HCT116 (cell line): Measurements from ENCODE around the gene LPCAT2. TPM values are rescaled to one million over a fixed set of nuclear protein-coding genes. Genes with fewer than 3 reads are reported as not detected.

Experiments
- ATAC-seq: fragments of 200-7000 bp; cut with Tn5 transposase; 2 replicates; pipeline ENCODE4 v1.9.1; 2020; ENCODE audit warnings: mild to moderate bottlenecking, moderate library complexity
- BruUV-seq: library from RNA; stranded (reverse); fragments of 400-500 nt; replicated peaks from 2 replicates; lab custom pipeline; 2021; lab: Mats Ljungman, UMichigan
- CTCF ChIA-PET: fragments of 300-600 bp; sonication (Branson Sonifier 250); formaldehyde crosslinking; loops from one replicate; lab custom pipeline; 2021; ENCODE audit warnings: antibody characterized with exemption; lab: Charles Lee
- POLR2A ChIA-PET: fragments of 300-600, 350-600 bp; sonication (Branson Sonifier 250); formaldehyde crosslinking; loops from one replicate; lab custom pipeline; 2021; ENCODE audit warnings: antibody characterized with exemption; lab: Charles Lee
- RAD21 ChIA-PET, 2 experiments: fragments of 300-600 bp; sonication (Branson Sonifier 250); formaldehyde crosslinking; loops; one replicate each; lab custom pipeline; 2023; ENCODE audit warnings: low total read pairs in 2 of 2; ENCODE audit not compliant: uncharacterized antibody in 2 of 2, unreplicated experiment in 2 of 2, low non-redundant PET in 1 of 2; lab: Charles Lee
- DNase-seq: peaks from one replicate; pipeline ENCODE4 v3.0.0-alpha.2; 2010; ENCODE audit warnings: low read depth, low spot score
- H2AFZ ChIP-seq: fragments of 200-600 bp; shearing (Covaris generic), sonication (generic); 2 replicates; pipeline ENCODE4 v1.6.1; 2017; ENCODE audit warnings: low read depth, mixed run types, mixed read lengths, antibody characterized with exemption, low read length; ENCODE audit not compliant: poor library complexity, severe bottlenecking
- H3K27ac ChIP-seq: 2 replicates; pipeline ENCODE4 v1.5.1; 2012; ENCODE audit warnings: low read depth, low read length
- H3K27me3 ChIP-seq: fragments of 200-600 bp; sonication (generic); 2 replicates; pipeline ENCODE4 v1.6.1; 2016; ENCODE audit warnings: mixed run types, low read length, mixed read lengths; ENCODE audit not compliant: insufficient read depth
- H3K36me3 ChIP-seq, 2 experiments: fragments of 200-500 bp in 1 of 2; fragments of 200-600 bp in 1 of 2; sonication (Bioruptor generic) in 1 of 2; sonication (generic) in 1 of 2; 2 replicates each; pipeline versions ENCODE4 v1.5.1 to v1.6.1; 2014 to 2016; ENCODE audit warnings: low read length in 2 of 2, inconsistent platforms in 1 of 2, mixed read lengths in 1 of 2, mixed run types in 1 of 2; ENCODE audit not compliant: insufficient read depth in 2 of 2, control insufficient read depth in 1 of 2
- H3K4me1 ChIP-seq, 2 experiments: fragments of 200-600 bp in 1 of 2; sonication (generic) in 1 of 2; 2 replicates each; pipeline versions ENCODE4 v1.5.1 to v1.6.1; 2012 to 2017; ENCODE audit warnings: low read length in 2 of 2, inconsistent platforms in 1 of 2, mild to moderate bottlenecking in 1 of 2, mixed read lengths in 1 of 2, mixed run types in 1 of 2, moderate library complexity in 1 of 2; ENCODE audit not compliant: insufficient read depth in 2 of 2, control insufficient read depth in 1 of 2
- H3K4me2 ChIP-seq: fragments of 200-600 bp; sonication (generic); 2 replicates; pipeline ENCODE4 v1.6.1; 2017; ENCODE audit warnings: mixed run types, low read length, mixed read lengths
- H3K4me3 ChIP-seq, 2 experiments: fragments of 200-600 bp in 1 of 2; sonication (generic) in 1 of 2; replicated peaks in 1 of 2; 2 replicates each; pipeline ENCODE4 v1.5.1; 2011 to 2016; ENCODE audit warnings: low read length in 2 of 2, control low read depth in 1 of 2, low read depth in 1 of 2, mild to moderate bottlenecking in 1 of 2, mixed read lengths in 1 of 2, mixed run types in 1 of 2
- H3K79me2 ChIP-seq: fragments of 200-600 bp; sonication (generic); 2 replicates; pipeline ENCODE4 v1.6.1; 2017; ENCODE audit warnings: mild to moderate bottlenecking, mixed run types, low read length, moderate library complexity, mixed read lengths; ENCODE audit not compliant: insufficient read depth
- H3K9ac ChIP-seq: fragments of 200-600 bp; sonication (generic); 2 replicates; pipeline ENCODE4 v1.6.1; 2016; ENCODE audit warnings: low read length, mixed read lengths
- H3K9me2 ChIP-seq: fragments of 200-600 bp; sonication (generic), shearing (Covaris generic); 2 replicates; pipeline ENCODE4 v1.6.1; 2017; ENCODE audit warnings: mixed run types, mild to moderate bottlenecking, moderate library complexity; ENCODE audit not compliant: insufficient read depth
- H3K9me3 ChIP-seq, 2 experiments: fragments of 200-500 bp in 1 of 2; fragments of 200-600 bp in 1 of 2; sonication (Bioruptor generic) in 1 of 2; sonication (generic) in 1 of 2; 2 replicates each; pipeline ENCODE4 v1.6.1; 2014 to 2017; ENCODE audit warnings: low read length in 2 of 2, mixed read lengths in 2 of 2, inconsistent platforms in 1 of 2, low read depth in 1 of 2, mild to moderate bottlenecking in 1 of 2, mixed run types in 1 of 2, moderate library complexity in 1 of 2; ENCODE audit not compliant: control insufficient read depth in 1 of 2, insufficient read depth in 1 of 2
- H4K20me1 ChIP-seq: fragments of 200-600 bp; sonication (generic), shearing (Covaris generic); 2 replicates; pipeline ENCODE4 v1.6.1; 2017; ENCODE audit warnings: mixed run types, mild to moderate bottlenecking, moderate library complexity; ENCODE audit not compliant: insufficient read depth
- CEBPB ChIP-seq: IDR thresholded peaks from 2 replicates; pipeline ENCODE4 v1.6.1; 2012; ENCODE audit warnings: low read depth
- ELF1 ChIP-seq: IDR thresholded peaks from 2 replicates; pipeline ENCODE4 v1.6.1; 2012; ENCODE audit warnings: low read depth, borderline replicate concordance
- RAD21 ChIP-seq: IDR thresholded peaks from 2 replicates; pipeline ENCODE4 v1.6.1; 2012; ENCODE audit warnings: low read depth, mild to moderate bottlenecking
- SIN3A ChIP-seq: IDR thresholded peaks from 2 replicates; pipeline ENCODE4 v1.6.1; 2012; ENCODE audit warnings: low read depth
- SP1 ChIP-seq: IDR thresholded peaks from 2 replicates; pipeline ENCODE4 v1.6.1; 2012; ENCODE audit warnings: low read depth
- TCF7L2 ChIP-seq: IDR thresholded peaks from 2 replicates; pipeline ENCODE4 v1.7.0; 2011; ENCODE audit warnings: borderline replicate concordance, inconsistent platforms; ENCODE audit not compliant: insufficient read depth, insufficient read length; ENCODE audit errors: extremely low read depth
- intact Hi-C: fragments of 100-400 bp; cut with micrococcal nuclease; formaldehyde crosslinking; loops from 2 replicates; pipeline ENCODE4 v1.10.0; 2022
- total RNA-seq: library from RNA; stranded (reverse); gene quantifications from one replicate; pipeline ENCODE4 v1.2.1, GENCODE V29; 2021; ENCODE audit not compliant: unreplicated experiment
- TF ChIP-seq, protein P1 (sequence below), 3 experiments: fragments of 200-600 bp in 1 of 3; sonication (generic) in 1 of 3; IDR thresholded peaks in 2 of 3; conservative IDR thresholded peaks in 1 of 3; 2 replicates each; pipeline ENCODE4 v1.5.1; 2012 to 2017; ENCODE audit warnings: low read depth in 2 of 3, low read length in 2 of 3, antibody characterized with exemption in 1 of 3, borderline replicate concordance in 1 of 3, control low read depth in 1 of 3, mild to moderate bottlenecking in 1 of 3, mixed read lengths in 1 of 3, mixed run types in 1 of 3, moderate library complexity in 1 of 3; ENCODE audit not compliant: insufficient read depth in 1 of 3
- TF ChIP-seq, protein P2 (sequence below): IDR thresholded peaks from 2 replicates; pipeline ENCODE4 v1.6.1; 2011; ENCODE audit warnings: mild to moderate bottlenecking, low read length, moderate library complexity; ENCODE audit not compliant: insufficient replicate concordance; ENCODE audit errors: extremely low read depth

The LPCAT2 gene
- total RNA-seq, 1 experiment from 2014 or later = 13.1 TPM

DNA sequence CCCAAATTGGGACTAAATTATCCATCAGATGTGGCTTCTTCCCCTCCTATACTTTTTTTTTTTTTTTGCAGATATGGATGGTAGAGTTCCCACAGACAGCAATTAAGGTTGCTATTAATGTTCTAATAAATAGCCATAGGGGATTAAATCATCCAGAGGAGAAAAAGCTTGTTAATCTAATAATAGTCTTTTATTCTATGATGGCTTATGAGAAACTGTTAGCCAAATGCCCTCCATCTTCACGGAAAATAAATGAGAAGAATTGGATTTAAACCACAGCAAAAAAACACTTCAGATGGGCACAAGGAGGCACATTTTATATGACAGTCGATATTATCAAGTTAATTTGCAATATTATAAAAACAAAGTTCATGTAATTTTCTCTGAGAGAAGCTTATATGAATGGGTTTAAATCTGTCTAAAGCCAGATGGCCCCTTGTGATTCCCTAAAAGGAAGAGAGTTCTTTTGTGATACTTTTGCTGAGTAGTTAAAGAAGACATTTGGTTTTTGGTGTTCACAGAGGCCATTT is 52.5 kb downstream of the LPCAT2 start:
- H3K27me3 ChIP-seq = no peaks in the 10 kb centered on the region
- H3K9me2 ChIP-seq = no peaks in the 10 kb centered on the region
- no peaks in the 10 kb centered on the region for H3K9me3 ChIP-seq
- TF ChIP-seq ELF1 (no peak), CEBPB (no peak), RAD21 (no peak), SP1 (no peak), SIN3A (no peak), TCF7L2 (no peak)
- TF ChIP-seq, protein P1, sequence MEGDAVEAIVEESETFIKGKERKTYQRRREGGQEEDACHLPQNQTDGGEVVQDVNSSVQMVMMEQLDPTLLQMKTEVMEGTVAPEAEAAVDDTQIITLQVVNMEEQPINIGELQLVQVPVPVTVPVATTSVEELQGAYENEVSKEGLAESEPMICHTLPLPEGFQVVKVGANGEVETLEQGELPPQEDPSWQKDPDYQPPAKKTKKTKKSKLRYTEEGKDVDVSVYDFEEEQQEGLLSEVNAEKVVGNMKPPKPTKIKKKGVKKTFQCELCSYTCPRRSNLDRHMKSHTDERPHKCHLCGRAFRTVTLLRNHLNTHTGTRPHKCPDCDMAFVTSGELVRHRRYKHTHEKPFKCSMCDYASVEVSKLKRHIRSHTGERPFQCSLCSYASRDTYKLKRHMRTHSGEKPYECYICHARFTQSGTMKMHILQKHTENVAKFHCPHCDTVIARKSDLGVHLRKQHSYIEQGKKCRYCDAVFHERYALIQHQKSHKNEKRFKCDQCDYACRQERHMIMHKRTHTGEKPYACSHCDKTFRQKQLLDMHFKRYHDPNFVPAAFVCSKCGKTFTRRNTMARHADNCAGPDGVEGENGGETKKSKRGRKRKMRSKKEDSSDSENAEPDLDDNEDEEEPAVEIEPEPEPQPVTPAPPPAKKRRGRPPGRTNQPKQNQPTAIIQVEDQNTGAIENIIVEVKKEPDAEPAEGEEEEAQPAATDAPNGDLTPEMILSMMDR (IDR thresholded peaks at IDR 0.05 in 2 of 3, conservative IDR thresholded peaks at IDR 0.05 in 1 of 3; ENCODE audit: borderline replicate concordance in 1 of 3, insufficient read depth in 1 of 3, low read depth in 2 of 3, low read length in 2 of 3) = no peak
- TF ChIP-seq, protein P2, sequence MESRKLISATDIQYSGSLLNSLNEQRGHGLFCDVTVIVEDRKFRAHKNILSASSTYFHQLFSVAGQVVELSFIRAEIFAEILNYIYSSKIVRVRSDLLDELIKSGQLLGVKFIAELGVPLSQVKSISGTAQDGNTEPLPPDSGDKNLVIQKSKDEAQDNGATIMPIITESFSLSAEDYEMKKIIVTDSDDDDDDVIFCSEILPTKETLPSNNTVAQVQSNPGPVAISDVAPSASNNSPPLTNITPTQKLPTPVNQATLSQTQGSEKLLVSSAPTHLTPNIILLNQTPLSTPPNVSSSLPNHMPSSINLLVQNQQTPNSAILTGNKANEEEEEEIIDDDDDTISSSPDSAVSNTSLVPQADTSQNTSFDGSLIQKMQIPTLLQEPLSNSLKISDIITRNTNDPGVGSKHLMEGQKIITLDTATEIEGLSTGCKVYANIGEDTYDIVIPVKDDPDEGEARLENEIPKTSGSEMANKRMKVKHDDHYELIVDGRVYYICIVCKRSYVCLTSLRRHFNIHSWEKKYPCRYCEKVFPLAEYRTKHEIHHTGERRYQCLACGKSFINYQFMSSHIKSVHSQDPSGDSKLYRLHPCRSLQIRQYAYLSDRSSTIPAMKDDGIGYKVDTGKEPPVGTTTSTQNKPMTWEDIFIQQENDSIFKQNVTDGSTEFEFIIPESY = no peak
- H3K4me3 ChIP-seq = no peak overlapping the region
- no peak for DNase-seq
- CTCF ChIA-PET = no interaction called here
- H2AFZ ChIP-seq = no peak overlapping the region
- no peak for ATAC-seq
- no peaks in the 10 kb centered on the region for H3K4me1 ChIP-seq
- H3K4me2 ChIP-seq = no peak overlapping the region
- no peak overlapping the region for H3K9ac ChIP-seq
- RAD21 ChIA-PET = no interaction called here
- no peaks in the 10 kb centered on the region for H4K20me1 ChIP-seq
- POLR2A ChIA-PET = no interaction called here
- no peak overlapping the region for H3K27ac ChIP-seq
- H3K79me2 ChIP-seq = no peaks in the 10 kb centered on the region
- intact Hi-C loops = no loop called here
- no peaks in the 10 kb centered on the region for H3K36me3 ChIP-seq
- no TSS peak for BruUV-seq
